Fibroblast of lung (primary cell): Measurements from ENCODE around the gene ACBD4.

ENCODE experiments used
- CTCF ChIP-seq, 2 donors: IDR thresholded peaks in 1 of 2; conservative IDR thresholded peaks in 1 of 2; 1 replicate in 1 of 2; 2 replicates in 1 of 2; pipeline ENCODE4 v1.5.1; 2011 to 2012; ENCODE audit warnings: low read length in 2 of 2, control low read depth in 1 of 2, inconsistent platforms in 1 of 2, low read depth in 1 of 2, mild to moderate bottlenecking in 1 of 2
- EZH2 ChIP-seq: IDR thresholded peaks from 2 replicates; pipeline ENCODE4 v1.5.1; 2012; ENCODE audit warnings: low read length, control low read depth, mild to moderate bottlenecking; ENCODE audit errors: missing control alignments

- TF ChIP-seq CTCF (conservative IDR thresholded peaks at IDR 0.05 in 1 of 2, IDR thresholded peaks at IDR 0.05 in 1 of 2; ENCODE audit: low read depth in 1 of 2, low read length in 2 of 2) (no peak), EZH2 (no peak)
Measured at GRCh38 chr17:45170931-45171337, 35.4 kb downstream of the ACBD4 start.
